IMR-90 (cell line): Measurements from ENCODE around the gene GATAD2A. TPM values are rescaled to one million over a fixed set of nuclear protein-coding genes. Genes with fewer than 3 reads are reported as not detected.

Source experiments
- ATAC-seq: fragments of 200-7000 bp; cut with Tn5 transposase; 2 replicates; pipeline ENCODE4 v1.9.1; 2020; ENCODE audit warnings: low read depth, mild to moderate bottlenecking, moderate library complexity
- BruUV-seq: library from RNA; stranded (reverse); fragments of 400-500 nt; replicated peaks from 2 replicates; lab custom pipeline; 2021; lab: Mats Ljungman, UMichigan
- CTCF ChIA-PET: fragments of 300-600 bp; formaldehyde crosslinking; extraction: SDS; loops from one replicate; lab custom pipeline; 2021; ENCODE audit warnings: antibody characterized with exemption; lab: Yijun Ruan, JAX
- POLR2A ChIA-PET: fragments of 300-600 bp; sonication (Branson Sonifier 250); formaldehyde crosslinking; loops from one replicate; lab custom pipeline; 2022; ENCODE audit warnings: antibody characterized with exemption; ENCODE audit not compliant: unreplicated experiment; lab: Charles Lee
- DNase-seq: peaks from one replicate; pipeline ENCODE4 v3.0.0; 2013
- H2AFZ ChIP-seq: replicated peaks from 2 replicates; pipeline ENCODE3; 2013; ENCODE audit warnings: low read length, mild to moderate bottlenecking; ENCODE audit not compliant: poor library complexity
- H2AK5ac ChIP-seq: 2 replicates; pipeline ENCODE4 v1.6.1; 2013; ENCODE audit warnings: low read depth, low read length, inconsistent platforms
- H2AK9ac ChIP-seq: replicated peaks from 2 replicates; pipeline ENCODE3; 2013; ENCODE audit warnings: mild to moderate bottlenecking, low read depth, low read length, moderate library complexity; ENCODE audit not compliant: poor library complexity
- H2BK120ac ChIP-seq: 2 replicates; pipeline ENCODE4 v1.6.1; 2013; ENCODE audit warnings: low read depth, low read length, inconsistent platforms
- H2BK15ac ChIP-seq: 3 replicates; pipeline ENCODE4 v1.6.1; 2013; ENCODE audit warnings: low read depth, low read length, inconsistent platforms
- H2BK20ac ChIP-seq: 2 replicates; pipeline ENCODE4 v1.6.1; 2013; ENCODE audit warnings: low read depth, mild to moderate bottlenecking, inconsistent platforms, low read length, moderate library complexity
- H2BK5ac ChIP-seq: 2 replicates; pipeline ENCODE4 v1.6.1; 2013; ENCODE audit warnings: mild to moderate bottlenecking, low read depth, low read length, inconsistent platforms; ENCODE audit not compliant: poor library complexity, severe bottlenecking
- H3K14ac ChIP-seq: replicated peaks from 2 replicates; pipeline ENCODE4 v1.6.1; 2013; ENCODE audit warnings: low read depth, low read length, inconsistent platforms
- H3K18ac ChIP-seq: 2 replicates; pipeline ENCODE4 v1.6.1; 2013; ENCODE audit warnings: low read depth, low read length, control low read depth
- H3K23ac ChIP-seq: 2 replicates; pipeline ENCODE4 v1.6.1; 2013; ENCODE audit warnings: low read depth, low read length, inconsistent platforms
- H3K27ac ChIP-seq: 2 replicates; pipeline ENCODE4 v1.5.1; 2013; ENCODE audit warnings: mild to moderate bottlenecking, control low read depth, low read length; ENCODE audit not compliant: insufficient read depth
- H3K27me3 ChIP-seq: 2 replicates; pipeline ENCODE4 v1.6.1; 2013; ENCODE audit warnings: low read length; ENCODE audit not compliant: control insufficient read depth, insufficient read depth
- H3K36me3 ChIP-seq: 2 replicates; pipeline ENCODE4 v1.6.1; 2013; ENCODE audit warnings: low read length, mixed read lengths; ENCODE audit not compliant: control insufficient read depth, insufficient read depth
- H3K4ac ChIP-seq: 2 replicates; pipeline ENCODE4 v1.6.1; 2013; ENCODE audit warnings: low read depth, low read length, inconsistent platforms
- H3K4me1 ChIP-seq: 2 replicates; pipeline ENCODE4 v1.6.1; 2013; ENCODE audit warnings: low read length, mixed read lengths; ENCODE audit not compliant: control insufficient read depth, insufficient read depth
- H3K4me2 ChIP-seq: 2 replicates; pipeline ENCODE4 v1.6.1; 2013; ENCODE audit warnings: low read depth, mild to moderate bottlenecking, control low read depth, low read length, moderate library complexity
- H3K4me3 ChIP-seq: 2 replicates; pipeline ENCODE4 v1.5.1; 2013; ENCODE audit warnings: low read depth, mild to moderate bottlenecking, control low read depth, low read length, moderate library complexity; ENCODE audit not compliant: insufficient read depth
- H3K56ac ChIP-seq: 2 replicates; pipeline ENCODE4 v1.6.1; 2013; ENCODE audit warnings: low read length, inconsistent platforms; ENCODE audit not compliant: insufficient read depth; ENCODE audit errors: extremely low read depth
- H3K79me1 ChIP-seq, 2 experiments: 2 replicates each; pipeline ENCODE4 v1.6.1; 2013; ENCODE audit warnings: low read length in 2 of 2, inconsistent platforms in 1 of 2, low read depth in 1 of 2
- H3K9ac ChIP-seq: 2 replicates; pipeline ENCODE4 v1.6.1; 2013; ENCODE audit warnings: low read depth, low read length, control low read depth
- H3K9me1 ChIP-seq: 2 replicates; pipeline ENCODE4 v1.6.1; 2013; ENCODE audit warnings: low read length, inconsistent platforms; ENCODE audit not compliant: insufficient read depth
- H3K9me3 ChIP-seq: 2 replicates; pipeline ENCODE4 v1.6.1; 2013; ENCODE audit warnings: low read length; ENCODE audit not compliant: control insufficient read depth, insufficient read depth
- H4K20me1 ChIP-seq: 2 replicates; pipeline ENCODE4 v1.6.1; 2013; ENCODE audit warnings: low read length, inconsistent platforms; ENCODE audit not compliant: insufficient read depth
- H4K5ac ChIP-seq: 2 replicates; pipeline ENCODE4 v1.6.1; 2013; ENCODE audit warnings: mild to moderate bottlenecking, low read depth, low read length, control low read depth
- H4K8ac ChIP-seq, 2 experiments: 2 replicates each; pipeline ENCODE4 v1.6.1; 2013; ENCODE audit warnings: low read depth in 2 of 2, low read length in 2 of 2, control low read depth in 1 of 2, inconsistent platforms in 1 of 2
- H4K91ac ChIP-seq: 2 replicates; pipeline ENCODE4 v1.6.1; 2013; ENCODE audit warnings: low read depth, low read length, inconsistent platforms; ENCODE audit not compliant: insufficient read depth
- CHD1 ChIP-seq: IDR thresholded peaks from 2 replicates; pipeline ENCODE4 v1.6.1; 2012; ENCODE audit warnings: low read depth, low read length, improper control_type of control experiment
- MXI1 ChIP-seq: IDR thresholded peaks from 2 replicates; pipeline ENCODE4 v1.6.1; 2012; ENCODE audit warnings: low read depth, mild to moderate bottlenecking, low read length, moderate library complexity, borderline replicate concordance
- POLR2A ChIP-seq: IDR thresholded peaks from 2 replicates; pipeline ENCODE4 v1.6.1; 2012; ENCODE audit warnings: mild to moderate bottlenecking, low read depth, low read length
- RAD21 ChIP-seq: IDR thresholded peaks from 2 replicates; pipeline ENCODE4 v1.6.1; 2012; ENCODE audit warnings: low read length, improper control_type of control experiment
- SMC3 ChIP-seq: fragments of 150-350 bp; IDR thresholded peaks from 2 replicates; pipeline ENCODE4 v1.6.1; 2016; ENCODE audit warnings: low read depth, mild to moderate bottlenecking, antibody characterized with exemption, low read length, moderate library complexity
- WGBS, 2 experiments: methylation state at CpG; one replicate each; pipeline versions ENCODE4 v1.1.5 to v1.1.7; 2013; ENCODE audit warnings: missing lambda C conversion rate in 2 of 2; ENCODE audit not compliant: insufficient read length in 1 of 2; ENCODE audit errors: extremely low coverage in 2 of 2; 5-methylcytosine and 5-hydroxymethylcytosine counted together
- dilution Hi-C: fragments of 300-500 bp; cut with HindIII; formaldehyde crosslinking; loops from one replicate; pipeline ENCODE4 v1.14.3; 2018; ENCODE audit warnings: low sequenced_read_pairs; ENCODE audit not compliant: unreplicated experiment
- in situ Hi-C: fragments of 300-500 bp; cut with MboI; formaldehyde crosslinking; loops from 3 replicates; pipeline ENCODE4 v1.14.3; 2019; ENCODE audit warnings: low sequenced_read_pairs, inconsistent platforms, mixed read lengths
- intact Hi-C: fragments of 100-400 bp; cut with micrococcal nuclease; formaldehyde crosslinking; loops from 2 replicates; pipeline ENCODE4 v1.10.0; 2022
- polyA plus RNA-seq, 3 experiments: library from polyadenylated mRNA; depleted of rRNA; stranded (reverse); fragments of >200 nt; gene quantifications; 2 replicates each; pipeline ENCODE4 v1.2.3, GENCODE V29; 2012; ENCODE audit warnings: low replicate concordance in 1 of 3
- total RNA-seq: library from RNA; depleted of rRNA; stranded (reverse); fragments of >200 nt; gene quantifications from 2 replicates; pipeline ENCODE4 v1.2.3, GENCODE V29; 2012
- TF ChIP-seq, protein P1 (sequence below): fragments of 150-350 bp; IDR thresholded peaks from 2 replicates; pipeline ENCODE4 v1.6.1; 2017; ENCODE audit warnings: mild to moderate bottlenecking, antibody characterized with exemption, low read length, low read depth
- TF ChIP-seq, protein P2 (sequence below): conservative IDR thresholded peaks from 2 replicates; pipeline ENCODE4 v1.5.1; 2012; ENCODE audit warnings: mild to moderate bottlenecking, low read depth, low read length, improper control_type of control experiment

Gene GATAD2A
- total and polyA plus RNA-seq, 2 of the 4 experiments (the other 2 are of a cell fraction) = 23.5 to 33.2 TPM

DNA sequence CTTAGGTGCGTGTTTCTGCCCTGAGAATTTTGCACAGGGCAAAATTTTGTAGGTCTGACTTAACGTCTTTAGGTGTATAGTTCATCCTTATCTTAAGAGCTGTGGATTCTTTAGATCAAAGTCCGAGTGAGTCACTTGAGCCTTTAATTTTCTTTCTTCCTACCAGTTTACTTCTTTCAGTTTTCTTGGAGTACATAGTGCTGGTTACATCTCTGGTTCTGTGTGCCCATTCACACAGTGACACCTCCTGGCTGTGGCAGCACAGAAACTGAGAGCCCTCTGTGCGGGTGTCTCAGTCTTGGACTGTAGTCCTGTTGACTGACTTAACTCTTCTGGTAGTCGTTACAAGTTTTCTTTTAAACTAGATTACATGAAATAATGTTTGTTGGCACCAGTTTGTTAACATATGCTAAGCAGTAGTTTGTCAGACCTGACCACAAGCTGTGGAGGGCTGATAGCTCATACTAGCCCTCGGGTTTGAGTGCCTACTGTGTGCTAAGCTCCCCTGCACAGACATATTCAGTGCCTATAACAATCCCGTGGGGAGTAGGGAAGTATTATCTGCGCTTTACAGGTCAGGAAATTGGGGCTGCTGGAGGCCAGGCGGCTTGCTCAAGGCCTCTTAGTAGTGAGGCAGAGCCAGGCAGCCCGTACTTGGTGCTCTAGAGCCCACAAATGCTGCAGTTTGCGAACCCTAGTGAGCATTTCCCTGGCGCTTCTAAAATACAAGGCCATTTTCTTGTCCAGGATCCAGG, 1.6 kb downstream of the GATAD2A start:
- peak; percentile 45 for DNase-seq
- Histone ChIP-seq H3K56ac (peak overlapping the region; percentile 27; the same call in 1 of the 2 replicates), H2BK20ac (no peak overlapping the region), H3K79me1 (peaks cover 9 to 80% of the 10 kb centered on the region in 2 experiments; a peak in 3 of 4 replicates), H3K4ac (peak overlapping the region; percentile 86), H2BK5ac (peak overlapping the region; percentile 7), H2AK5ac (peak overlapping the region; percentile 67; the same call in 1 of the 2 replicates), H3K27ac (peak overlapping the region; percentile 34), H3K4me1 (peaks cover 13% of the 10 kb centered on the region), H3K9me1 (peaks cover 40% of the 10 kb centered on the region), H2BK15ac (no peak overlapping the region), H2AK9ac (peak overlapping the region; percentile 91), H4K20me1 (peaks cover 61% of the 10 kb centered on the region), H4K8ac (peak overlapping the region in 1 of 2 experiments; percentile 24; a peak in 2 of 4 replicates), H4K5ac (no peak overlapping the region), H3K14ac (peak overlapping the region; percentile 92), H3K4me2 (peak overlapping the region; percentile 95), H2AFZ (peak overlapping the region; percentile 71), H3K4me3 (peak overlapping the region; percentile 68), H3K9me3 (no peaks in the 10 kb centered on the region), H3K9ac (peak overlapping the region; percentile 57), H3K36me3 (no peaks in the 10 kb centered on the region), H3K27me3 (no peaks in the 10 kb centered on the region), H2BK120ac (no peak overlapping the region), H4K91ac (peak overlapping the region; percentile 39; the same call in 1 of the 2 replicates), H3K18ac (no peak overlapping the region), H3K23ac (peak overlapping the region; percentile 66)
- TF ChIP-seq POLR2A (peak; percentile 65), MXI1 (0 out of 2 replicates have a peak, but pooled peaks have one; percentile 8), CHD1 (no peak), SMC3 (peak; percentile 28; the same call in 1 of the 2 replicates), RAD21 (peak; percentile 21; the same call in 1 of the 2 replicates)
- TF ChIP-seq, protein P1, sequence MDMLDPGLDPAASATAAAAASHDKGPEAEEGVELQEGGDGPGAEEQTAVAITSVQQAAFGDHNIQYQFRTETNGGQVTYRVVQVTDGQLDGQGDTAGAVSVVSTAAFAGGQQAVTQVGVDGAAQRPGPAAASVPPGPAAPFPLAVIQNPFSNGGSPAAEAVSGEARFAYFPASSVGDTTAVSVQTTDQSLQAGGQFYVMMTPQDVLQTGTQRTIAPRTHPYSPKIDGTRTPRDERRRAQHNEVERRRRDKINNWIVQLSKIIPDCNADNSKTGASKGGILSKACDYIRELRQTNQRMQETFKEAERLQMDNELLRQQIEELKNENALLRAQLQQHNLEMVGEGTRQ = no peak
- TF ChIP-seq, protein P2, sequence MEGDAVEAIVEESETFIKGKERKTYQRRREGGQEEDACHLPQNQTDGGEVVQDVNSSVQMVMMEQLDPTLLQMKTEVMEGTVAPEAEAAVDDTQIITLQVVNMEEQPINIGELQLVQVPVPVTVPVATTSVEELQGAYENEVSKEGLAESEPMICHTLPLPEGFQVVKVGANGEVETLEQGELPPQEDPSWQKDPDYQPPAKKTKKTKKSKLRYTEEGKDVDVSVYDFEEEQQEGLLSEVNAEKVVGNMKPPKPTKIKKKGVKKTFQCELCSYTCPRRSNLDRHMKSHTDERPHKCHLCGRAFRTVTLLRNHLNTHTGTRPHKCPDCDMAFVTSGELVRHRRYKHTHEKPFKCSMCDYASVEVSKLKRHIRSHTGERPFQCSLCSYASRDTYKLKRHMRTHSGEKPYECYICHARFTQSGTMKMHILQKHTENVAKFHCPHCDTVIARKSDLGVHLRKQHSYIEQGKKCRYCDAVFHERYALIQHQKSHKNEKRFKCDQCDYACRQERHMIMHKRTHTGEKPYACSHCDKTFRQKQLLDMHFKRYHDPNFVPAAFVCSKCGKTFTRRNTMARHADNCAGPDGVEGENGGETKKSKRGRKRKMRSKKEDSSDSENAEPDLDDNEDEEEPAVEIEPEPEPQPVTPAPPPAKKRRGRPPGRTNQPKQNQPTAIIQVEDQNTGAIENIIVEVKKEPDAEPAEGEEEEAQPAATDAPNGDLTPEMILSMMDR = peak; percentile 35
- no TSS peak for BruUV-seq
- ChIA-PET POLR2A (no interaction called here), CTCF (interaction anchor here (1.6 to 3.0 kb wide), 2 partner anchors 43 to 83 kb away, joined by 3 to 15 read pairs; no protein-coding TSS in a partner anchor)
- in situ Hi-C loops (no loop called here), dilution Hi-C loops (no loop called here), intact Hi-C loops (loop anchor here (2.0 kb wide), 1 partner anchor 52 kb away; no protein-coding TSS in a partner anchor)
- ATAC-seq = peak; percentile 10; the same call in 1 of the 2 replicates
- 93% methylated on average over 3 of the region's 12 CpGs; no CpG with 5 or more reads in 1 of the 2 experiments for WGBS, 2 experiments
